ENCODE results near the gene HHAT. TPM values are rescaled to one million over a fixed set of nuclear protein-coding genes. Genes with fewer than 3 reads are reported as not detected.

The HHAT gene
- polyA plus RNA-seq, 2 donors, result 1.6 to 1.8 TPM

DNA sequence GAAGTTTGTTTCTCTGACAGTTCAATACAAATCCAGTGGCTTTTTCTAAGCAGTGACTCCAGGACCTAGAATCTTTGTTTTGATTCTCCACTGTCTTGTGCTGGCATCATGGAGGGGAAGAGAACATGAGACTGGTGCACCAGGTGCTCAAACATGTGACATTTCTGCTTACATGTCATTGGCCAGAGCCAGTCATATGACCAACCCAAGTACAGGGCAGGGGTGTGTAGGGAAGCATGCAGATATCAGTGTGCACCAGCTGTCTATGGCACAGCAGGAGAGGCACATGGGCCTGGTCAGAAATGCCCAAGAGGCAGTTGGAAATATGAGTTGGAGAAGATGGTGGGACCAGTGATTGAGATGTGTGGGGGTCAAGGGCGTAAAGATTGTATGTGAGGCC lies 297.0 kb downstream of the HHAT start:
- Histone ChIP-seq H3K4me3 (ENCODE audit: low read depth in 1 of 2, low read length in 2 of 2) (no peak overlapping the region), H3K36me3 (ENCODE audit: control insufficient read depth in 2 of 2, insufficient read depth in 2 of 2, low read length in 1 of 2) (no peaks in the 10 kb centered on the region), H3K9me3 (ENCODE audit: control insufficient read depth in 2 of 2, insufficient read depth in 1 of 2, low read depth in 1 of 2, low read length in 1 of 2) (no peaks in the 10 kb centered on the region), H3K27ac (ENCODE audit: low read depth in 2 of 2, low read length in 1 of 2) (no peak overlapping the region), H3K4me1 (ENCODE audit: control insufficient read depth in 2 of 2, insufficient read depth in 2 of 2, low read length in 1 of 2) (no peaks in the 10 kb centered on the region), H3K27me3 (ENCODE audit: control insufficient read depth in 1 of 2, insufficient read depth in 2 of 2, low read length in 2 of 2) (no peaks in the 10 kb centered on the region)
- WGBS, 2 donors, result 87 to 91% methylated on average over 1 of the region's 1 CpG

DNA sequence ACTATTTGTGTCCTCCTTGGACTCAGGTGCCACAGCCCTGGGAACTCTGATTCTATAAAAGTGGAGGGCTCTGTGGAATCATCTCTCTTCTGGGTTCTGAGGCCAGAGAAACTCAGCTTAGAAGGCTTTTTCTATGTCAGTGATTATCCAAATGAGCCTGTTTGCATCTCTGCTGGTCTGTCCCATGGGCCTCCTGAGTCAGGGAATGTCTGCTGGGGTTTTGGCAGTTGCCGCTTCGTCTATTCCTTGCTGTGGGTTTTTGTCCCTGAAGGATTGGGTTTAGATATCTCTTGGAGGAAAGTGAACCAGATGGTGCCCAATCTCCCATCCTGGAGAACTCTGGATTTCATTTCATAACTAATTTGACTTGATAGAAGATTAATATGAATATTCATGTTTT lies 297.6 kb downstream of the HHAT start:
- Histone ChIP-seq H3K4me3 (ENCODE audit: low read depth in 1 of 2, low read length in 2 of 2) (no peak overlapping the region), H3K36me3 (ENCODE audit: control insufficient read depth in 2 of 2, insufficient read depth in 2 of 2, low read length in 1 of 2) (no peaks in the 10 kb centered on the region), H3K27me3 (ENCODE audit: control insufficient read depth in 1 of 2, insufficient read depth in 2 of 2, low read length in 2 of 2) (no peaks in the 10 kb centered on the region), H3K27ac (ENCODE audit: low read depth in 2 of 2, low read length in 1 of 2) (no peak overlapping the region), H3K9me3 (ENCODE audit: control insufficient read depth in 2 of 2, insufficient read depth in 1 of 2, low read depth in 1 of 2, low read length in 1 of 2) (no peaks in the 10 kb centered on the region), H3K4me1 (ENCODE audit: control insufficient read depth in 2 of 2, insufficient read depth in 2 of 2, low read length in 1 of 2) (no peaks in the 10 kb centered on the region)
- WGBS, 2 donors, result 84 to 96% methylated on average over 2 of the region's 2 CpGs

DNA sequence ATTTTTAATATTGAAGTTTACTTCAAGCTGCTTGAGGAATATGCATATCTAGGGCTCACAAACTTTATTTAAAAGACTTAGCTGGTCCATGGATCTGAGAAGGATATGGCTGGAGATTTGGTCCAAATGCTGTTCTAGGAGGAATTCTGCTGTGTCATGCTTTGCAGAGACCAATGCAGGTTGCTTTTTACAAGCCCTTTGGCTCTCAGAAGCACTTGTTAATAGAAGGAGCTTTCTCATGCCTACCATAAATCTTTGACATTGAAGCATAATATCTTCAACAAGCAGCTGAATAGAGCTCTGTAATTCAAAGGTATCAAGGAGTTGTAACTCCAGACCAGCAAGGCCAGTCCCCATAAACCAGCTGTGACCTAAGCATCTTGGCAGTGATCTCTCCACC lies 299.1 kb downstream of the HHAT start:
- no peaks in the 10 kb centered on the region for H3K9me3 ChIP-seq (ENCODE audit: control insufficient read depth in 2 of 2, insufficient read depth in 1 of 2, low read depth in 1 of 2, low read length in 1 of 2)
- no peaks in the 10 kb centered on the region for H3K4me1 ChIP-seq (ENCODE audit: control insufficient read depth in 2 of 2, insufficient read depth in 2 of 2, low read length in 1 of 2)
- no peaks in the 10 kb centered on the region for H3K27me3 ChIP-seq (ENCODE audit: control insufficient read depth in 1 of 2, insufficient read depth in 2 of 2, low read length in 2 of 2)
- H3K36me3 ChIP-seq (ENCODE audit: control insufficient read depth in 2 of 2, insufficient read depth in 2 of 2, low read length in 1 of 2), result no peaks in the 10 kb centered on the region
- no peak overlapping the region for H3K27ac ChIP-seq (ENCODE audit: low read depth in 2 of 2, low read length in 1 of 2)
- no peak overlapping the region for H3K4me3 ChIP-seq (ENCODE audit: low read depth in 1 of 2, low read length in 2 of 2)

DNA sequence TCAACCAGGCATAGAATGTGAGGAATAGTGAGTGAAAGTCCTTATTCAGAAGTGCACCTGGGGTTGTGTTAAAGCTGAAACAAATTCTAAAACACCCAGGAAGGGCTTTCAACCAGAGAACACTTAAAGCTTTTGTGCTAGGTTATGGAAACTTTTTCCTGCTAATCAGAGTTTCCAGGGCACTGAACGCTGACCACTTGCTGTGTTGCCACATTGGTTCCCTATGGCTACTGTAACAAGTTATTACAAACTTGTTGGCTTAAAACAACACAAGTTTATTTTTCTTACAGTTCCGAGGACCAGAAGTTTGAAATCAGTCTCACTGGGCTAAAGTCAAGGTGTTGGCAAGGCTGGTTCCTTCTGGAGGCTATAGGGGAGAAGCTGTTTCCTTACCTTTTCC lies 300.6 kb downstream of the HHAT start:
- H3K36me3 ChIP-seq (ENCODE audit: control insufficient read depth in 2 of 2, insufficient read depth in 2 of 2, low read length in 1 of 2), result no peaks in the 10 kb centered on the region

DNA sequence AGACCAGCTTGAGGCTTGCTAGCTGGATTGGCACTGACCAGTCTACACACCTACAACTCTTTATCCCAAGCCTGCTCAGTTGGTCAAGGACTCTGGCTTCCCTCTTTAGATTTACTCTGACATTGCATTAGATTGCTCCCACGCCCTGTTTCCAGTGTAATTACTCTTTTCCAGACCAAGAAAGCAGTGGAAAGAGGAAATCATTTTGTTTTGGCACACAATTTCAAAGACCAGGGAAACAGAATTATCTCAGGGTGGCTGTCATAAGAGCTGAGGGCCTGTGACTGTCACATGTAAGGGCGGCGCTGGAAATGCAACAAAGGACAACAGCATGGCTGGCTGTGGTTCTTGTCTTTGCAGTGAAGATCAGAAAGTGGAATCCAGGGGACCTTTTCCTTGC lies 302.7 kb downstream of the HHAT start:
- H3K27ac ChIP-seq (ENCODE audit: low read depth in 2 of 2, low read length in 1 of 2), result no peak overlapping the region
- H3K4me1 ChIP-seq (ENCODE audit: control insufficient read depth in 2 of 2, insufficient read depth in 2 of 2, low read length in 1 of 2), result no peaks in the 10 kb centered on the region
- H3K36me3 ChIP-seq (ENCODE audit: control insufficient read depth in 2 of 2, insufficient read depth in 2 of 2, low read length in 1 of 2), result no peaks in the 10 kb centered on the region
- no peak overlapping the region for H3K4me3 ChIP-seq (ENCODE audit: low read depth in 1 of 2, low read length in 2 of 2)
- no peaks in the 10 kb centered on the region for H3K9me3 ChIP-seq (ENCODE audit: control insufficient read depth in 2 of 2, insufficient read depth in 1 of 2, low read depth in 1 of 2, low read length in 1 of 2)
- no peaks in the 10 kb centered on the region for H3K27me3 ChIP-seq (ENCODE audit: control insufficient read depth in 1 of 2, insufficient read depth in 2 of 2, low read length in 2 of 2)
- 81 to 84% methylated on average over 3 of the region's 3 CpGs for WGBS, 2 donors

More for the DNA sequence above, 300.6 kb downstream of the HHAT start:
- no peaks in the 10 kb centered on the region for H3K9me3 ChIP-seq (ENCODE audit: control insufficient read depth in 2 of 2, insufficient read depth in 1 of 2, low read depth in 1 of 2, low read length in 1 of 2)
- H3K4me3 ChIP-seq (ENCODE audit: low read depth in 1 of 2, low read length in 2 of 2), result no peak overlapping the region
- no peak overlapping the region for H3K27ac ChIP-seq (ENCODE audit: low read depth in 2 of 2, low read length in 1 of 2)
- no peaks in the 10 kb centered on the region for H3K4me1 ChIP-seq (ENCODE audit: control insufficient read depth in 2 of 2, insufficient read depth in 2 of 2, low read length in 1 of 2)
- H3K27me3 ChIP-seq (ENCODE audit: control insufficient read depth in 1 of 2, insufficient read depth in 2 of 2, low read length in 2 of 2), result no peaks in the 10 kb centered on the region
- 91 to 98% methylated on average over 2 of the region's 2 CpGs for WGBS, 2 donors

DNA sequence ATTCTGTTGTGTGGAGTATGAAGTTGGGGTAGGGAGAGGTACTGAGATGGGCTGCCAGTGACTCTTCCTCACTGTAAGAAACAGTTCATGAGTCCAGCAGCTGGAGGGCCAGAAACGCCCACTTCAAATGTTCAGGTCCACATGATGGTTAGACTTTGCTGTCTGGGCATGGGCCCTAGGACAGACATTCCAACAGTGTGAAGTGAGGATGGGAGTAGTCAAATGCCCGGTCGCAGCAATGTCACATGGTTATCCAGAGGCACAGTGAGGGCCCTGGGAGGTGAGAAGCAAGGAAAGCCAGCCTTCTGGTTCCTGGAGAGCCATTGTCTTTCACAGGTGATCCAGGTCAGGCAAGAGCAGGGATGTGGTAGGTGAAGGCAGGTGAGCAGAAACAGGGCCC lies 304.4 kb downstream of the HHAT start:
- H3K4me1 ChIP-seq (ENCODE audit: control insufficient read depth in 2 of 2, insufficient read depth in 2 of 2, low read length in 1 of 2), result no peaks in the 10 kb centered on the region
- no peaks in the 10 kb centered on the region for H3K36me3 ChIP-seq (ENCODE audit: control insufficient read depth in 2 of 2, insufficient read depth in 2 of 2, low read length in 1 of 2)
- H3K9me3 ChIP-seq (ENCODE audit: control insufficient read depth in 2 of 2, insufficient read depth in 1 of 2, low read depth in 1 of 2, low read length in 1 of 2), result no peaks in the 10 kb centered on the region
- 94 to 98% methylated on average over 3 of the region's 3 CpGs for WGBS, 2 donors
- no peaks in the 10 kb centered on the region for H3K27me3 ChIP-seq (ENCODE audit: control insufficient read depth in 1 of 2, insufficient read depth in 2 of 2, low read length in 2 of 2)
- no peak overlapping the region for H3K27ac ChIP-seq (ENCODE audit: low read depth in 2 of 2, low read length in 1 of 2)
- H3K4me3 ChIP-seq (ENCODE audit: low read depth in 1 of 2, low read length in 2 of 2), result no peak overlapping the region

DNA sequence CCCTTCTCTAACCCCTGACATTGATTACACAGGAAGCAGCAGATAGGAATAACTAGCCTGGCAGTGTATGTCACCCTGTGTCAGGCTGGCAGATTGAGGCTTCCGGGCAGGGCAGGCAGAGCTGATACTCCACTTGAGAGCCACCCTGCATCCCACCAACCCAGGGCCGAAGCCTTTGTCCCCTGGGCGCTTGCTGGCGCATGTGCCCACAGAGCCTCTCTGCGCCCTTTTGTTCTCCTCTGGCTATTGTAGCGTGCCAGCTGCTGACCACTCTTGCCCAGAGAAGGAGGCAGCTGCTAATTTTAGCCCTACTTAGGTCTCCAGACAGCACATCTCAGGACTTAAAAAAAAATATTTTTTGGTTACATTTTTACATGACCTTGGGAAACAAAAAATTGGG lies 304.9 kb downstream of the HHAT start:
- 87 to 95% methylated on average over 6 of the region's 6 CpGs for WGBS, 2 donors
- Histone ChIP-seq H3K36me3 (ENCODE audit: control insufficient read depth in 2 of 2, insufficient read depth in 2 of 2, low read length in 1 of 2) (no peaks in the 10 kb centered on the region), H3K4me1 (ENCODE audit: control insufficient read depth in 2 of 2, insufficient read depth in 2 of 2, low read length in 1 of 2) (no peaks in the 10 kb centered on the region), H3K9me3 (ENCODE audit: control insufficient read depth in 2 of 2, insufficient read depth in 1 of 2, low read depth in 1 of 2, low read length in 1 of 2) (no peaks in the 10 kb centered on the region), H3K4me3 (ENCODE audit: low read depth in 1 of 2, low read length in 2 of 2) (no peak overlapping the region), H3K27me3 (ENCODE audit: control insufficient read depth in 1 of 2, insufficient read depth in 2 of 2, low read length in 2 of 2) (no peaks in the 10 kb centered on the region), H3K27ac (ENCODE audit: low read depth in 2 of 2, low read length in 1 of 2) (no peak overlapping the region)

DNA sequence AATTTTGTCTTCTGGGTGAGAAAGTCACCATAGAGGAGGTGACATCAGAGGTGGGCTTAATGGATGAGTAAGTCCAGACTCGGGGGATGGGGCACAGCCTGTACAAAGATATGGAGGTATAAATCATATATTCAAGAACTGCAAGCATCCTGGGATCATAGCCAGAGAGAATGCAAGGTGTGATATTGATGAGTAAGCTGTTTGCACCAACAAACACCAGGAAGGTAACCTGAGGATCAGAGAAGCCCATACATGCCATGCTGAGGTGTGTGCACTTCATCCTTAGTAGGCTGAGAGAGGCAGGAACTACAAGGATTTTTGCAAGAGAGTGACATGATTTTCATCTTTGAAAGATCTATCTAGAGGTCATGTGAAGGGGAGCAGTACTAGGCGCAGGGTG lies 306.4 kb downstream of the HHAT start:
- WGBS, 2 donors, result 81 to 86% methylated on average over 2 of the region's 2 CpGs
- Histone ChIP-seq H3K36me3 (ENCODE audit: control insufficient read depth in 2 of 2, insufficient read depth in 2 of 2, low read length in 1 of 2) (no peaks in the 10 kb centered on the region), H3K27me3 (ENCODE audit: control insufficient read depth in 1 of 2, insufficient read depth in 2 of 2, low read length in 2 of 2) (no peaks in the 10 kb centered on the region), H3K9me3 (ENCODE audit: control insufficient read depth in 2 of 2, insufficient read depth in 1 of 2, low read depth in 1 of 2, low read length in 1 of 2) (no peaks in the 10 kb centered on the region), H3K4me3 (ENCODE audit: low read depth in 1 of 2, low read length in 2 of 2) (no peak overlapping the region), H3K27ac (ENCODE audit: low read depth in 2 of 2, low read length in 1 of 2) (no peak overlapping the region), H3K4me1 (ENCODE audit: control insufficient read depth in 2 of 2, insufficient read depth in 2 of 2, low read length in 1 of 2) (no peaks in the 10 kb centered on the region)

DNA sequence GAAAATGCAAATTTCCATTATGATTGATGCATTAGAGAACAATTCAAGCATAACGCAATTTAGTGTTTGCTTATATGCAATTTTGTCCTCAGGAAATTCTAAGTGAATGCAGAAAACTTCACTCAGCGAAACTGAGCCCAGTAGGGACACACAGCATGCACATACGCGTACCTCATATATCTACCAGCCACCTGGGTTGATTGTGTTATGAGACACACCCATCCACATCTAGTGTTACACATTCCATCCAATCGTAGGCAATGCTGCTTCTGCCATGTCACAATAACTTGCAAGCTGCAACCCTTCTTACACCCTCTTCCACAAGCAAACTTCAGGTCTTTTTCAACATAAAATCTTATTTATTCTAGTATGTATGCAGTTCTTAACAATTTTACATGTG lies 312.9 kb downstream of the HHAT start:
- Histone ChIP-seq H3K36me3 (ENCODE audit: control insufficient read depth in 2 of 2, insufficient read depth in 2 of 2, low read length in 1 of 2) (no peaks in the 10 kb centered on the region), H3K9me3 (ENCODE audit: control insufficient read depth in 2 of 2, insufficient read depth in 1 of 2, low read depth in 1 of 2, low read length in 1 of 2) (no peaks in the 10 kb centered on the region), H3K4me1 (ENCODE audit: control insufficient read depth in 2 of 2, insufficient read depth in 2 of 2, low read length in 1 of 2) (no peaks in the 10 kb centered on the region), H3K27me3 (ENCODE audit: control insufficient read depth in 1 of 2, insufficient read depth in 2 of 2, low read length in 2 of 2) (no peaks in the 10 kb centered on the region), H3K4me3 (ENCODE audit: low read depth in 1 of 2, low read length in 2 of 2) (no peak overlapping the region), H3K27ac (ENCODE audit: low read depth in 2 of 2, low read length in 1 of 2) (no peak overlapping the region)
- WGBS, 2 donors, result 58 to 81% methylated on average over 5 of the region's 5 CpGs

DNA sequence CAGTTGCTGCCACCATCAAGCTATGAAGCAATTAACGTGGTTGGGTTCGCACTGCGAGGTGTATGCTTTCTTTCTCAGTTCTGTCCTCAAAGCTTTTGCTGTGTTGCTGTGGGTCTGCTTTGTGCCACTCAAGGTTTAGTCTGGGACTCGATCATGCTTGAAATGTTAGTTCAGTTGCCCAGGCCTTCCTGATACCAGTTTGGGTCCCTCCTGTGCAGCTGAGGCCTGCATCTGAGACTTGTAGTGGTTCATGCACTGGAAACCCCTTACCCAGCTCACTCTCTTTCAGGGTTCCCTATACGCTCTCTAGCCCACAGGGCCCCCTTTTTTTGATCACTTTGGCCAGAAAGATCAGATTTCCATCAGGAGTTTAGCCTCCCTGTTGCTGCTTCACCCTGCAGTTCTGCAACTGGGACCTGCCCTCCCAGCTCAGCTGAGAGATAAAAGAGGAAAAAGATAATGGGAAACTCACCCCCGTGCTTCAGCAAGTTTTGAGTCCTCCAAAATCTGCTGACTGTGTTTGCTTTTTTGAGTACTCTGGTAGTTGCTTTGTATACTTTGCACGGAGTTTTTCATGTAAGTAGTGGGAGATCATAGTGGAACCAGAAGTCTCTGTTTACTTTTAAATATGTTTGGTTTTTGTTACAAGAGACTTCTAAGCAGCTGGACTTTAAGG lies 317.0 kb downstream of the HHAT start:
- no peaks in the 10 kb centered on the region for H3K27me3 ChIP-seq (ENCODE audit: control insufficient read depth in 1 of 2, insufficient read depth in 2 of 2, low read length in 2 of 2)
- no peaks in the 10 kb centered on the region for H3K36me3 ChIP-seq (ENCODE audit: control insufficient read depth in 2 of 2, insufficient read depth in 2 of 2, low read length in 1 of 2)
- no peaks in the 10 kb centered on the region for H3K4me1 ChIP-seq (ENCODE audit: control insufficient read depth in 2 of 2, insufficient read depth in 2 of 2, low read length in 1 of 2)
- WGBS, 2 donors, result 81 to 83% methylated on average over 7 of the region's 7 CpGs
- no peak overlapping the region for H3K27ac ChIP-seq (ENCODE audit: low read depth in 2 of 2, low read length in 1 of 2)
- no peak overlapping the region for H3K4me3 ChIP-seq (ENCODE audit: low read depth in 1 of 2, low read length in 2 of 2)
- no peaks in the 10 kb centered on the region for H3K9me3 ChIP-seq (ENCODE audit: control insufficient read depth in 2 of 2, insufficient read depth in 1 of 2, low read depth in 1 of 2, low read length in 1 of 2)
